Kidney (tissue), 14 donors: ENCODE results near the gene MAP1LC3C. TPM values are rescaled to one million over a fixed set of nuclear protein-coding genes. Genes with fewer than 3 reads are reported as not detected.

Experiments used
- DNase-seq, 5 donors: peaks; one replicate each; pipeline ENCODE4 v3.0.0-alpha.2; 2013 to 2020
- FAIRE-seq: peaks from 2 replicates; lab custom pipeline; 2012; peaks lifted over from hg19 to GRCh38; lab: Jason Lieb, UNC
- H3K27ac ChIP-seq, 2 donors: one replicate each; pipeline ENCODE4 v1.7.0; 2013; ENCODE audit warnings: low read depth in 2 of 2, low read length in 2 of 2, inconsistent platforms in 1 of 2
- H3K27me3 ChIP-seq: one replicate; pipeline ENCODE4 v1.7.1; 2013; ENCODE audit warnings: low read length, inconsistent platforms; ENCODE audit not compliant: control insufficient read depth, insufficient read depth
- H3K36me3 ChIP-seq, 3 donors: one replicate each; pipeline versions ENCODE4 v1.7.0 to v1.7.1; 2013; ENCODE audit warnings: low read length in 3 of 3, control low read depth in 1 of 3, inconsistent platforms in 1 of 3; ENCODE audit not compliant: insufficient read depth in 3 of 3, control insufficient read depth in 2 of 3
- H3K4me1 ChIP-seq, 3 donors: one replicate each; pipeline versions ENCODE4 v1.7.0 to v1.7.1; 2013; ENCODE audit warnings: low read length in 3 of 3, inconsistent platforms in 1 of 3, low read depth in 1 of 3; ENCODE audit not compliant: control insufficient read depth in 2 of 3, insufficient read depth in 2 of 3
- H3K4me3 ChIP-seq, 3 donors: one replicate each; pipeline versions ENCODE4 v1.7.0 to v1.8.1; 2013; ENCODE audit warnings: low read length in 3 of 3, control low read depth in 1 of 3, inconsistent platforms in 1 of 3
- H3K9ac ChIP-seq, 3 donors: one replicate each; pipeline versions ENCODE4 v1.7.0 to v1.7.1; 2013; ENCODE audit warnings: low read length in 3 of 3, control low read depth in 1 of 3, inconsistent platforms in 1 of 3
- H3K9me3 ChIP-seq, 3 donors: one replicate each; pipeline versions ENCODE4 v1.7.0 to v1.7.1; 2013; ENCODE audit warnings: low read length in 3 of 3, control low read depth in 1 of 3, inconsistent platforms in 1 of 3; ENCODE audit not compliant: control insufficient read depth in 2 of 3, insufficient read depth in 1 of 3
- intact Hi-C: fragments of 100-400 bp; cut with DNase I; formaldehyde crosslinking; loops from one replicate; pipeline ENCODE4 v1.11.1; 2022
- polyA plus RNA-seq: library from polyadenylated mRNA; stranded (reverse); fragments of 350-450 nt; fragmentation: Illumina TruSeq; extraction: RNeasy Lipid Tissue Mini Kit (QIAGEN cat#74804); gene quantifications from one replicate; pipeline ENCODE4 v1.2.3, GENCODE V29; 2014; ENCODE audit warnings: low read depth, low replicate concordance; ENCODE audit not compliant: insufficient read depth
- total RNA-seq: library from RNA; stranded (reverse); fragmentation: NEBNext Ultra II Directional; extraction: Animal tissue kit (Norgen Biotek cat#: 25700); gene quantifications from one replicate; pipeline ENCODE4 v1.2.1, GENCODE V29; 2021
- TF ChIP-seq, protein P1 (sequence below): IDR thresholded peaks from 3 replicates; pipeline ENCODE4 v1.5.1; 2012; ENCODE audit warnings: mild to moderate bottlenecking, moderate library complexity, borderline replicate concordance; ENCODE audit not compliant: insufficient read depth; ENCODE audit errors: extremely low read depth
- donor health status: control.
- donor health status: control.
- donor health status: control.
- donor health status: control.
- donor health status: control.
- donor health status: DM: yes; HTN: yes; CAD: no.
- donor health status: Normal renal cell carcinoma (clear cell type).

Gene MAP1LC3C
- total and polyA plus RNA-seq, 2 donors from 2014 or later = 5.1 TPM; not detected in 1

DNA sequence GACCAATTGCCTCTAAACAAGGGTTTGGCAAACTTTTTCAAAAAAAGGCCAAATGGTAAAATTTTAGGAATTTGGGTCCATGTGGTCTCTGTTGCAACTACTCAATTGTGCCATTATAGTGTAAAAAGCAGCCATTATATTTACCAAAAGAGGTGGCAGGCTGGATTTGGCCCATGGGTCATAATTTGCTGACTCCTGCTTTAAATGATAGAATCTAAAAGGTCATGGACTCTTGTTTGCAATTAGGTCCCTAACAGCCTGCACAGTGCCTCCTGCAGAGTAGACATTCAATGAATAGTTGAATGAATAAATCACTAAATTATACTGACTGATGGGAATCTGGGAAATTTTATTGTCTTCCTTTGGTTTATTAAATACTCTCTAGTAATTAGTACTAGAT, 35.2 kb downstream of the MAP1LC3C start:
- no peaks in the 10 kb centered on the region for H3K4me1 ChIP-seq
- TF ChIP-seq, protein P1, sequence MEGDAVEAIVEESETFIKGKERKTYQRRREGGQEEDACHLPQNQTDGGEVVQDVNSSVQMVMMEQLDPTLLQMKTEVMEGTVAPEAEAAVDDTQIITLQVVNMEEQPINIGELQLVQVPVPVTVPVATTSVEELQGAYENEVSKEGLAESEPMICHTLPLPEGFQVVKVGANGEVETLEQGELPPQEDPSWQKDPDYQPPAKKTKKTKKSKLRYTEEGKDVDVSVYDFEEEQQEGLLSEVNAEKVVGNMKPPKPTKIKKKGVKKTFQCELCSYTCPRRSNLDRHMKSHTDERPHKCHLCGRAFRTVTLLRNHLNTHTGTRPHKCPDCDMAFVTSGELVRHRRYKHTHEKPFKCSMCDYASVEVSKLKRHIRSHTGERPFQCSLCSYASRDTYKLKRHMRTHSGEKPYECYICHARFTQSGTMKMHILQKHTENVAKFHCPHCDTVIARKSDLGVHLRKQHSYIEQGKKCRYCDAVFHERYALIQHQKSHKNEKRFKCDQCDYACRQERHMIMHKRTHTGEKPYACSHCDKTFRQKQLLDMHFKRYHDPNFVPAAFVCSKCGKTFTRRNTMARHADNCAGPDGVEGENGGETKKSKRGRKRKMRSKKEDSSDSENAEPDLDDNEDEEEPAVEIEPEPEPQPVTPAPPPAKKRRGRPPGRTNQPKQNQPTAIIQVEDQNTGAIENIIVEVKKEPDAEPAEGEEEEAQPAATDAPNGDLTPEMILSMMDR = no peak
- no peak overlapping the region for H3K4me3 ChIP-seq
- no peaks in the 10 kb centered on the region for H3K27me3 ChIP-seq
- H3K9me3 ChIP-seq = no peaks in the 10 kb centered on the region
- DNase-seq (no peak), FAIRE-seq (no peak)
- no peaks in the 10 kb centered on the region for H3K36me3 ChIP-seq
- intact Hi-C loops = no loop called here
- no peak overlapping the region for H3K9ac ChIP-seq
- H3K27ac ChIP-seq = no peak overlapping the region

DNA sequence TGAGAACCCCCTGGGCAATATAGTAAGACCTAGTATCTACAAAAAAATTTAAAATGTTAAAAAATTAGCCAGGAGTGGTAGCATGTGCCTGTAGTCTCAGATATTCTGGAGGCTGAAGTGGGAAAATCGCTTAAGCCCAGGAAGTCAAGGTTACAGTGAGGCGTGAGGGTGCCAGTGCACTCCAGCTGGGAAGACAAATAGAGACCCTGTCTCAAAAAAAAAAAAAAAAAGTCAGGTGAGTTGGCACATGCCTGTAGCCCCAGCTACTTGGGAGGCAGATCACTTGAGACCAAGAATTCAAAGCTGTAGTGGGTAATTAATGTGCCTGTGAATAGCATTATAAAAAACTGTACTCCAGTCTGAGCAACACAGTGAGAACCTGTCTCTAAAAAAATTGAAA, 36.7 kb downstream of the MAP1LC3C start:
- intact Hi-C loops = no loop called here
- H3K27ac ChIP-seq = no peak overlapping the region
- FAIRE-seq (no peak), DNase-seq (peak in 1 of 5 donors; percentile 8)
- H3K27me3 ChIP-seq = no peaks in the 10 kb centered on the region
- no peaks in the 10 kb centered on the region for H3K4me1 ChIP-seq
- no peak overlapping the region for H3K4me3 ChIP-seq
- no peak overlapping the region for H3K9ac ChIP-seq
- TF ChIP-seq, protein P1 = no peak
- H3K36me3 ChIP-seq = no peaks in the 10 kb centered on the region
- no peaks in the 10 kb centered on the region for H3K9me3 ChIP-seq

DNA sequence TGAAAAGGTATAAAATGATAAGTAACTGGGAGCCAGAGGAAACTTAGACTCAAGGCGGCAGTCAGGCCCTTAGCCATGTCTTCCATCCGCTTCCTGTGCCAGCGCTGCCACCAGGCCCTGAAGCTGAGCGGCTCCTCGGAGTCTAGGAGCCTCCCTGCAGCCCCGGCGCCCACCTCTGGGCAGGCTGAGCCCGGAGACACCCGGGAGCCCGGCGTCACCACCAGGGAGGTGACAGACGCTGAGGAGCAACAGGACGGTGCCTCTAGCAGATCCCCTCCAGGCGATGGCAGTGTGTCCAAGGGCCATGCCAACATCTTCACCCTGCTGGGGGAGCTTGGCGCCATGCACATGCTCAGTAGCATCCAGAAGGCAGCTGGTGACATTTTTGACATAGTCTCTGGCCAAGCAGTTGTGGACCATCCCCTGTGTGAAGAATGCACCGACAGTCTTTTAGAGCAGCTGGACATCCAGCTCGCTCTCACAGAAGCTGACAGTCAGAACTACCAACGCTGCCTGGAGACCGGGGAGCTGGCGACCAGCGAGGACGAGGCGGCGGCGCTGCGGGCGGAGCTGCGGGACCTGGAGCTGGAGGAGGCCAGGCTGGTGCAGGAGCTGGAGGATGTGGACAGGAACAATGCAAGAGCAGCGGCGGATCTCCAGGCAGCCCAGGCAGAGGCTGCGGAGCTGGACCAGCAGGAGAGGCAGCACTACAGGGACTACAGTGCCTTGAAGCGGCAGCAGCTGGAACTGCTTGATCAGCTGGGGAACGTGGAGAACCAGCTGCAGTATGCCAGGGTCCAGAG, 41.0 kb downstream of the MAP1LC3C start, which contains the start of gene BECN2:
Gene BECN2, plus strand, starts transcription at position 76 of the 803 bp plus-strand sequence. Its CDS starts 0 bp downstream, at position 76.
- no peaks in the 10 kb centered on the region for H3K27me3 ChIP-seq

More for the DNA sequence above, 41.0 kb downstream of the MAP1LC3C start, which contains the start of gene BECN2:
- TF ChIP-seq, protein P1 = no peak
- Histone ChIP-seq H3K4me3 (no peak within 1 kb of the TSS), H3K9ac (no peak within 1 kb of the TSS), H3K27ac (no peak within 1 kb of the TSS), H3K9me3 (no peaks in the 10 kb centered on the region), H3K36me3 (no peaks in the 10 kb centered on the region), H3K4me1 (no peaks in the 10 kb centered on the region)
- FAIRE-seq (no peak), DNase-seq (no peak)
- intact Hi-C loops = no loop called here
